Activated CD8-positive, alpha-beta memory T cell treated with anti-CD3 and anti-CD28 coated beads, Interleukin-2, amount 50 U/mL, for 24 hours (primary cell): Measurements from ENCODE around the gene ZNF423.
"Not testable (repeated sequence)": the region's sequence is repeated elsewhere in the genome, so short reads cannot be mapped to it uniquely, and the experiment has no call there.

Experiments
- DNase-seq: peaks from one replicate; pipeline ENCODE4 v3.0.0-alpha.2; 2020; ENCODE audit errors: extremely low read depth

ZNF423 gene

DNA sequence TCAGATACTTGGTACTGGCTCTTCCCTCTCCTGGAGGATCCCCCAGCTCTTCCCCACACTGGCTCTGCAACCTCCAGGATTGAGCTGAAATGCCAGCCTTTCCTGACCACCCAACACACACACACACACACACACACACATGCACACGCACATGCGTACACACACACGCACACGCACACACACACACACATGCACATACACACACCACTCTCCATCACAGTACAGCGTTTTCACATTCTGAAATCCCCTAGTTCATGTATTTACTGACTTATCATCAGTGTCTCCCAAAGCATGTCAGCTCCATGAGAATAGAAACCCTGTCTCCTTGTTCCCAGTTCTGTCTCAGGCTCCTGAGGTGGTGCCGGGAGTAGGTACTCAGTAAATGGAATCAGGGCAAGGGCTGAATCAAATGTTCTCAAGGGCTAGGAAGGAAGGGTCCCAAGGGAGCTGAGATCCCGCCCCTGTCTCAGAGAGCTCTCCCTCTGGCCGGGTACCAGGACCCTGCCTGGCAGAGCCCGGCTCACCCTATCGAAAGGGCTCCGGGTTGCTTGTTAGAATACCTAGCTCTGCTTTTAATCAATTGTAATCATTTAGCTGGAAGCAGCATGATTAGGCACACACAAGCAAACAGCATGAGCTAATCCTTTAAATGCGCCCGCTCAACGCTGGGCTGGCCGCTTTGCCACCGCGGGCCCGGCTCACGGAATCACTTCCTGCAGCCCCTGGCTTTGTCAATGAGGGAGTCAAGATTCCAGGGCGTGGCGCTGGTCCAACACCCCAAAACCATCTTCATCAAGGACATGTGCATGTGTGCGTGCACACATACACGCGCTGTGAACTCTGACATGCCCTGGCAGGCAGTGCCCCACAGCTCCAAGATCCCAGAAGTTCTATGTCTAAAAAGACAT, 341.6 kb downstream of the ZNF423 start:
- DNase-seq: no peak

DNA sequence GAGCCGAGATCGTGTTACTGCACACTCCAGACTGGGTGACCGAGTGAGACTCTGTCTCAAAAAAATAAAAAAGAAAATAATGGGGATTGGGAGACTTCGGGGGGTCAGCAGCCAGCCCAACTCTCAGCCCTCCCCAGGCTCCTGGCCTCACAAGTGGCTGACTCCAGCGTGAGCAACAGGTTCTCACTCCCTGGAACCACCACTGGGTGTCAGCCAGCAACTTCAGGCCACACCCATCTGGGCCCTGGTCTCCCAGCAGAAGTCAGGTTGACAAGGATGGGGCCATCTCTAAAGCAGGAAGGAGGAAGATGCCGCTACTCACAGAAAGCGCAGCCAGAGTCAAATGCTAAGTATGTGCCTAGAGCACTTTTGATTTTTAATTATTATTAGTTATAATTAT, 342.9 kb downstream of the ZNF423 start:
- no peak for DNase-seq

DNA sequence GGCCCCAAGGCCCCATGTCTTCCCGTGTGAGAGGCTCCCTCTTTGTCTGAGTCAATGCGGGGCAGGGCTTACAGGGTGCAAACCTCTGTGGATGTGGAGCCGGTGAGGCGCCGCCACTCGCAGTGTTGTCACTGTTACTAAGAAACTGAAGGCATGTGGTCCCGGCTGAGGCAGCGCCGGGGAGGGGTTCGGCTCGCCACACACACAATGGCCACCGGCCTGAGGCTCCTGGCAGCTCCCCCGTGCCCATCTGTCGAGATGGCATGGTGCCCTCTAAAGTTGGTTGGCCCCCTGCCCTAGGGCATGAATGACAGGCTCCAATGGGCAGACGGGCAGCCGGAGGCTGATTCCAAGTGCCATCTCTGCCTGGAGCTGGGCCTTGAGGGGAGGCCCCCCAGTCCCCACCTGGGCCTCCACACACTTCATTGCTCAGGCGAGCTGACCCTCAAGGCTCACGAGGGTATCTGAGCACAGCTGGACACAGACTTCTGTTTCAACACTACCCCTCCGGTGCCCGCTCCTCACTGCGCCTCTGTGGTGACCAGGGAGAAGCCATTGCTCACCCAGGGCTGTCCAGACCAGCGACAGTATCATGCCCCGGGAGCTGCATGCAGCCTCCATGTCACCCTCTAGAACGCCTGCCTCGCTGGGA, 345.1 kb downstream of the ZNF423 start:
- DNase-seq: no peak

DNA sequence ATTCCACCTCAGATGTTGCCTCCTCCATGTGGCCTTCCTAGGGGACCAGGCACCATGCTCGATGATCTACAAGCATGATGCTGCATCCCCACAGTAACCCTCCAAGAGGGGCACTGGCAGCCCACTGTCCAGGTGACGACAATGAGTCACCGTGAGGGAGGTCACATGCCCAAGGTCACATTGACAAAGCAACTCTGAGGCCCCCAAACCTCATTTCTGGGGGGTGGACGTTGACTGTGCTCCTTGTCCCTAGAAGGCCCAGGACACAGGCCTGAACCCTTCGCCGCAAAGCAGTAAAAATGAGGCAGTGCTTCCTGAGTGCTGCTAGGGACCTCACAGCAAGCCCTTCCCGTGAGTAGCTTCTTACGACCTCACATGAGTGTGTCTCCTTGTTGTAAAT, 345.8 kb downstream of the ZNF423 start:
- DNase-seq: no peak

DNA sequence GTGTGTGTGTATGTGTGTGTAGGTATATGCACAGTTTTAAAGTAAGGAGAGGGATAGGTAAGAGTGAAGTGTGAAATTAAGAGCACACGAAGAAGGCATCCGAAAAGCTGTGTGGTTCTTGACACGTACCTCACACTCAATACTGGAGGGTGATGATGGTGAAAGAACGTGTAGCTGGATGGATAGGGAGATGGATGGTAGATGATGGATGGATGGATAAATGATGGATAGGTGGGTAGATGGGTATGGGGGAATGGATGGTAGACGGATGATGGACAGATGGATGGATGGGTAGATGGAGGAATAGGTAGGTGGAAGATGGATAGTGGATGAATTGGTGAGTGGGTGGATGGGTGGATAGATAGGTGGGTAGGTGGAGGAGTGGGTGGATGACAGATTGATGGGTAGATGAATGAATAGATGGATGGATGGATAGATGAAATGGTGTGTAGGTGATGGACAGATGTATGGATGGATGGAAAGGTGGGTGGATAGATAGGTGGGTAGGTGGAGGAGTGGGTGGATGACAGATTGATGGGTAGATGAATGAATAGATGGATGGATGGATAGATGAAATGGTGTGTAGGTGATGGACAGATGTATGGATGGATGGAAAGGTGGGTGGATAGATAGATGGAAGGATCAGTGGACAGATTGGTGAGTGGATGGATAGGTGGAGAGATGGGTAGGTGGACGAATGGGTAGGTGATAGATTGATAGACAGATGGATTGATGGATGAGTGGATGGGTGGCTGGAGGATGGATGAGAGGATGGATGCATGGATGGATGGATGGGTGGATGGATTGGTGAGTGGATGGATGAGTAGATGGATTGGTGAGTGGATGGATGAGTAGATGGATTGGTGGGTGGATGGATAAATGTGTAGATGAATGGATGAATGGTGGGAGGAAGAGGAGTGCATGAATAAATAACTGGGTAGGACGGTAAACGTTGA, 349.6 kb downstream of the ZNF423 start:
- not testable (repeated sequence) for DNase-seq

DNA sequence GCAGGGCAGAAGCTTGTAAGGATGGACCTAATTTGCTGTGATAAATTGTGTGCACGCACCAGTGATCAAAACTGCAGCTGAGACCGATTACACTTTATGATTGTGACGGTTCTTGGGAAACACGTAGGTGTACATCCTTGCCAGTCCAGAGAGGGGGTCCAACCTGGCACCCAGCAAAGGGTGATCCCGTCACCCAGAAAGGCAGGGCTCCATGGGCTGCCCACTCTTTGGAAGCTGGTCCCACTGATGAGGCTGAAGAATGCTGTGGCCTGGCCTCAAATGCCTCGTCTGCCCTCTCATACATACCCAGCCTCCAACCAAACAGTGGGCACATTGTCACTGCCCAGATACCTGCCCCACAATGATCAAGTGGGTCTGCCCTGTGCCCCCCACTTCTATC, 350.4 kb downstream of the ZNF423 start:
- no peak for DNase-seq

DNA sequence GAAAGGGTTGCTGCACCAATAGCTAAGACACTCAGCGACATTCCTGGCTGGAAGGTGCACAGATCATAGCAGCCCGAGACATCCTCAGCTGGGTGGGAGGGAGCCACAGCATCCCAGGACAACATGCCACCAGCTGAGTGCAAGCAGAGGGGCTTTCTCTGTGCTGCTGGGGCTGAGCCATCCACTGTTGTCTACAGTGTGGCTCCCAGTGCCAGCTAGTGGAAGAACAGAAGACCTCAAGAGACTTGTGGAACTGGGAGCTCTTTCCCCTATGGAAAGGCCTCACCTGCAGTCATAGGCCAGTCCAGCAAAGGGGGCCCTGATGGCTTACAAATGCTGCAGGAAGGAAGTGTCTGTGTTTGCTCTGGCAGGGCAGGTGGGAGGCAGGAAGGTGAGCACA, 351.3 kb downstream of the ZNF423 start:
- DNase-seq: no peak

DNA sequence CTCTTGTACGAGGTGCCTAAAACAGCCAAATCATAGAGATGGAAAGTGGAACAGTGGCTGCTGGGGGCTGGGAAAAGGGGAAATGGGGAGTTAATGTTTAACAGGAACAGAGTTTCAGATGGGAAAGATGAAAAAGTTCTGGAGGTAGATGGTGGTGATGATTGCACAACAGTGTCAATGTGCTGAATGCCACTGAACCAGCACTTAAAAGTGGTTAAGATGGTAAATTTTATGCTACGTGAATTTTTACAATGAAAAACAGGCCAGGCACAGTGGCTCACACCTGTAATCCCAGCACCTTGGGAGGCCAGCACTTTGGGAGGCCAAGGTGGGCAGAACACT, 351.9 kb downstream of the ZNF423 start:
- no peak for DNase-seq

DNA sequence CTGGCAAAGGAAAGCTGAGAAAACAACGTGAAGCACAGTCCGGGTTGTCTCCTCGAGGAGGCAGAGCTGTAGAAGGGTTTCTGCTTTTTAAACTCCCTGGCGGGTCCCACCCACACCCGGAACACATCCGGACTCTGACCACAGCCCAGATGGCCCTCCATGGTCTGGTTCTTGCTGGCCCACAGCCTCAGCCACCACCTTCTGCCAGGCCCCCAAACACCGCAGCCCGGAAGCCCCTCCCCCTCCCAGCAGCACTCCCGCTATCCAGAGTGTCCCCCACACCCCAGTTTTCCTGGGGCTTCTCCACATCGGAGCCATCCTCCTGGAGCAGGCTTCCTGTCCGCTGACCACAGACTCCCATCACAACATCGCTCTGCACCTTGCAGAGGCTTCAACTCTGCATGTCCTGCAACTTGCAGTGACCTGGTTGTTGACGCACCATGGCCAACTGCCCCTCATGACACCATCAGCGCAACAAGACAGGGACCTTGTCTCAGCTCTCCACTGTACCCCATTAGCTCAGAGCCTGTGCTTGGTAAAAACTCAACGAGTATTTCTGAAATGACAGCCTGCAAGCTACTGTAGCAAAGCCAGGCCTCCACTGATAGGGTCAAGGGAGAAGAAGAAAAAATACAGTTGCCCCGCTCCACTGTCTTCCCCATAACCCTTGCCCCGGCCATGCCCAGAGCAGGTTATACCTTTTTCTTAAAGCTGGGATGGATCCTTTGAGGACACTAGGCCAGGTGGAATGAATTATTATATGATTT, 352.5 kb downstream of the ZNF423 start:
- DNase-seq: no peak

DNA sequence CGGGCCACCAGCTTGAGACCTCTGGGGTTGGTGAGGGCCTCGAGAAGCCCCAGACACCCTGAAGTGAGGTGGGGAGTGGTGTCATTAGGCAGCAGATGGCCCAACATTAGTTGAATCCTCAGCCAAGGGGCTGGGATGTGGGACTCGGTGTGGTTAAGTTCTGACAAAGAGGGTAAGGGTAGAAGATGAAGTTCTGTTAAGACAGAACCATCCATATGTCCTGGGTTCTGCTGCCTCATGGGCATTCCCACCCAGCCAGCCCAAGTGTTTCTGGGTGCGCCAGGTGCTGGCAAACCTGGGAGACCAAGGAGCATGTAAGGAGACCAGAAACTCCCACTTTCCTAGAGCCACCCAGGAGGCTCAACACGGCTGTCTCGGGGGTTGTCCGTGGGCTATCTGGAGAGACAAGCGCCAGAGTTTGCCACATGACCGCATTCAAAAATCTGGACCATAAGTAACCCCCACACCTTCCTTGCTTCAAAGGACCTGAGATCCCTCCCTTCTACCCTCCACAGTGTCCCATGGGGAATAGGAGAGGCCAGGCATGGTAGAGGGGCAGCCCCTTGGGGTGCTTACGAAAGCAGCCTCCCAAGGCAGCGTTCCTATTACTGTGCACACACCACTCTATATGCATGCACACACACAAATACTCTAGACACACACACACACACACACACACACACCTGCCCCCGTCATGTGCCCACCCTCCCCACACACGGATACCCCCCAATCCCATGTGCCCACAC, 353.6 kb downstream of the ZNF423 start:
- no peak for DNase-seq

DNA sequence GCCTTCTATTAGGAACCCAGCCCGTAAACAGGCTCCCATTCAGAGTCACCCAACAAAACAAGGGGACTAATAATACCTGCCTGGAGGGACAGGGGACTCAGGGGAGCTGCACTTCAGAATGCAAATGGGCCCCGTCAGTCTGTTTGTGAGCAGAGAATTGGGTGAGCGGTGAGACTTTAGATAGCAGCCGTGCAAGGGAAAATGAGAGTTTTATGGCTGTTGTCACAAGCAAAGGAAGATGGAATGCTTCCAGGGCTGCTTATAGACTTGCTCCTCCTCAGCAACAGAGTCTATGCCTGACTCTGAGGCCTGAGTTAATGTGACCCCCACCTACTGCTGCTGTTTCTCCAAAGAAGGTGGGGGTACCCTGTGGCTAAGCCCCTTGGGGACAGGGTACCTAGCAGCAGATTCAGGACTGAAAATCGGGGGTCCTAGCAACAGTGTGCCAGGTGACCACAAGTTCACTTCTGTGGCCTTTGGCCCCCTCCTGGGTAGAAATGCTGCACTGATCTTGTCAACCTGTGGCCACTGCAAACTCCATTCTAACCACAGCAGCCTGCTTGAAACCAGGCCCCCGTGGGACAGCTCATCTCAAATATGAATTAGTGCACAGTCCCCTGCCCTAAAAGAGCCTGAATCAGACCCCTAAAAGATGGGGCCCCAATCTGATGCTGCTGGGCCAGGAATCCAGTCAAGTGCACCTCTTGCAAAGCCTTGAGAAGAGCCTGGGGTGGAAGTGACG, 355.9 kb downstream of the ZNF423 start:
- DNase-seq: no peak

DNA sequence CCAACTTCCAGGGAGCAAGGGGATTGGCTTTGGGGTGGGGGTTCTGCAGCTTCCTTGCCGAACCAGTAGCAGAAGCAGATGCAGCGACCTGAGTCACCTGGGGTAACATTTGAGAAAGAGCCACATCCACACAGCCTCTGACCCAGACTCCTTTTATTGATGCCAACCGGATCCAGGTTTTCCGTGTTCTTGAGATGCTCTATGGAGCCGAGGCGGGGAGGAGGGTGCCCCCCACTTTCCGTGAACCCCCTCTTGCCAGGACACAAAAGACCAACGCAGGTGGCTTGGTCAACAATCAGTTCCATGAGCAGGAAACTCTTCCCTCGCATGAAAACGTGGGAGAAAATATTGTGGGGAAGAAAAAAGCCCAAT, 356.5 kb downstream of the ZNF423 start:
- DNase-seq: no peak

DNA sequence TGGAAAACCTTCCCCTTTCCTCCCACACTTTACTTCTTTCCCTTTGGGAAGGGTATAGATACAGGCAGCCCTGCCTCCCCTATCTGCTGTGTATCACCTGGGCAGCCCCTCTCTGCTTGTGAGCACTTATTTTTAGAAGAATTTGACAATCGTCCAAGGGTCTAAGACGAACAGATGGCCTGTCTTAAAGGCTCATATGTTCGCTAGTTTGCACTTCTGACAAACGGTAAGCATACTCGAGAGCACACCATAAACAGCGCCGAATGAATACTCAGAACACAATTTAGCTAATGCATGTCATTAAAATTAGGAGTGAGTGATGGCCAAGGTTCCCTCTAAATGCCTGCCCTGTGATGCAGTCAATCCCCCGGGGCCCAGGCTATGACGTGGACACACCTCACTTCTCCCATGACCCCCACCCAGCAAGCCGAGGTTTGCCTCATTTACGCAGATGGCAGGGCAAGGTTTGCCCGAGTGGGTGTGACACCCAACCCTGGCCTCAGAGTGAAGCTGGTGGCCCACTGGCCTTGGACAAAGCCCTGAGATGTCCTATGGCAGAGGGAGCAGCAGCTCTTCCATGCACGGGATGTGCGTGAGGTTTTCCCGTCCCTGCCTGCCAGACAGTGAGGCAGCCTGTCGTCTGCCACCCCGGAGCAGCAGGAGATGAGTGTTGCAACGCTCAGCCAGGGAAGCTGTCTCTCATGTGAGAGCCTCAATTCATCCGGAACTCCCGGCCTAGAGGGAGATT, 357.1 kb downstream of the ZNF423 start:
- no peak for DNase-seq

DNA sequence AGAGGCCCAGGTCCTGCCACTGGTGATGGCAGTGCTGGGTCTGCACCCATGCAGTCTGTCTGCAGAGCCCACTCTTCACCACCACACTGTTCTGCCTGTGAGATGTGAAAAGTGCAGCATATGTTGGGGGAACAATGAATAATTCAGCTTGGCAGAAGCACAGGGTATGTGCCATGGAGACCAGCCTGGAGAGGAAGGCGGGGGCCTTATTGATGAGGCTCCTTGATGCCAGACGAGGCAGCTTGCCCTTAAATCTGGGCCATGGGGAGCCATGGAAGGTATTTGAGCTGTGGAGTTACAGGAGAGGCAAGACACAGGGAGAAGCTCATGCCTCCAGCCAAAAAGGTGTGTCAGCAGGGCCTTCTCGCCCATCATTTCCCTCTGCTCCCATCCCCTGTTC, 357.6 kb downstream of the ZNF423 start:
- DNase-seq: no peak

DNA sequence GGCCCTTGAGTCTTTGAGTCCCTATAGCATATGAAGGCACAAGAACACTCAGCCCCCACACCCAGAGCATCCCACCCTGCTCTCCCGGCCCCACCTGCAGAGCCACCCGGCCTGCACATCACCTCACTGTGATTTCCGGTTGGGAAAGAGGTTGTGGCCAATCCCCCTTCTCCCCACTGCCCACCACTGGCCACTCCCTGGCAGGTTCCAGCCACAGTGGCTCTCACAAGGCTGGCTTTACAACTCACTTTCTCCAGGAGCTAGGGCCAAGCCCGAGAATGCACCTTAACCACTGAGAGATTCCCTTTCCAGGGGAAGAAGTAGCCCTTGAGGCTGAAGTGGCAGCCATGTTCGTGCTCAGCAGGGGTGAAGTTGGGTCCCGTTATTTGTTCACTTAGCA, 358.4 kb downstream of the ZNF423 start:
- no peak for DNase-seq

DNA sequence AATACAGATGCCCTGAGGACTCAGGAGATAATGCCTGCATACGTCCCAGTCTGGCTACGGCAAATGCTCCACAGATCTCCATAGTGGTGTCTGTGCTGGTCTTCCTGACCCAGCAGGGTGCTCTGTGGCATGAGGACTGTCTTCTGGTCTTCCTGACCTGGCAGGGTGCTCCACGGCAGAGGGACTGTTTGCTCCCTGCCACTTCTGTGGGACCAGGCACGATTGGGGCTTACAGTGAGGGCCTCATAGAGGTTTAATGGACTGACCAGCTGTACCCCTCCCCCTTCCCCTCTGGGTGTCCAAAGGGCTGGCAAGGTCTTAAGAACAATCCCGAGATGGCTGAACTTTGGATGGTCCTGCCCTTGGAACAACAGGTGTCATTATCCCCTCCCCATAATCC, 359.3 kb downstream of the ZNF423 start:
- DNase-seq: no peak

DNA sequence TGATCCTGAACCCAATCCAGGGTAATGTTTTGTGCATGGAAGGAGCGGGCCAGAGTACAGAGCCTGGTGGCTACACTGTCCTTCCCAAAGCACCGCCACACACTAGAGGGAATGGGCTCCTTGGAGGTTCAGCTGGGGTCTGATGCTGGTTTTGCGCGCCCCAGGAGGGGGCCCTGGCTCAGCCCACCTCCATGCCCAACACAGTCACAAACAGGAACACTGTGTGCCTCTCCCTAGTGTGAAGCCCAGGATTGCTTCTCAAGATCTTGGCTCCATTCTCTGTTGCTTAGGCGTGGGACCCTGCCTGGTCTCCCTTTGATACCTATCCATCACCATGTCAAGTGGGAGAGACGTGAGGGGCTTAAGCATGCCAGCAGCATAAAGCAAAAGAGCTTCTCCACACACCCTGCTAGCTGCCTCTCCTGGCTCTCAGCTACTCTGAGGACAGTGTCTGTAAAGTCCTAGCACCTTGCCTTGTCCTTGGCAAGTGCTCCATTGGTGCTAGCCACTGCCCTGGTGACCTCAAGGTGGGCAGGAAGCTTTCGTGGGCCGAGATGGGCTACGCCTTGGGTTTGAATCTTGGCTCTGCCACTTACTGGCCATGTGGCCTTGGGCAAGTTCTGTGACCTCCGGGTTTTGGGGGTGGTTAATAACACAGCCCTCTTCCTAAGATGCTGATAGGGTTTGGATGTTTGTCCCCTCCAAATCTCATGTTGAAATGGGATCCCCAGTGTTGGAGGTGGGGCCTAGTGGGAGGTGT, 360.1 kb downstream of the ZNF423 start:
- DNase-seq: no peak

DNA sequence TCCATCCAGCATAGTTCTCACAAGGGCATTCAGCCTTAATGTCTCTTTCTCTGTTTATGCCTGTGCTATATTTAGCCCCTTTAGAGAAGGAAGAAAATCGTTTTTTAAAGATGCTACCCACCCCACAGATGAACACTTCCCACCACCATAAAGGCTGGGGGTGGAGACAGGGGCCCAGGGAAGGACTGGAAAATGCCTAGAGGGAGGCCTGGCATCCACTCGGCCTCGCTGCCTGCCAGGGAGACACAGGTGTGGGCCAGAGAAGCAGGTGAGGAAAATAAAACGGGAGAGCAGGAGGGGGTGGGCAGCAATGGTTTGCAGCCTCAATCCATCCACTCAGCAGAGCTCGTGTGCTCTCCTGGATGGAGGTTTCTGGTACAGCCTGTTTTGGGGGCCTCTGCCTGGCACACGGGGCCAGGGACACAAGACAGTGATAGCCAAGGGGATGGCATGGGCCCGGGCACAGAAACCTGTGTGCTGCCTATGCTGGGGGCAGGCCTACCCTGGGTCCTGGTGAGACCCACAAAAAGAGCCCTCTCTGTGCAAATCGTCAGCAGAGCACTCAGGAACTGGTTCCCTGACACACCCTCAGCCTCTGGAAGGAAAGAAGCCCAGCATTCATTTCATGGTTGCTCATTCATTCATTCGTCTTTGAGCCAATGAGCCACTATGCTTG, 360.9 kb downstream of the ZNF423 start:
- DNase-seq: no peak
